OCI-M2 (cell line): ENCODE results near the gene TMEM120B.
A peak's percentile ranks its signal among the peaks of the same experiment; 100 is the strongest.
"Not testable (repeated sequence)": the region's sequence is repeated elsewhere in the genome, so short reads cannot be mapped to it uniquely, and the experiment has no call there.

ENCODE experiments used
- DNase-seq: peaks from one replicate; lab custom pipeline; 2025; ENCODE audit not compliant: unreplicated experiment; lab: John Stamatoyannopoulos, UW

The TMEM120B gene

DNA sequence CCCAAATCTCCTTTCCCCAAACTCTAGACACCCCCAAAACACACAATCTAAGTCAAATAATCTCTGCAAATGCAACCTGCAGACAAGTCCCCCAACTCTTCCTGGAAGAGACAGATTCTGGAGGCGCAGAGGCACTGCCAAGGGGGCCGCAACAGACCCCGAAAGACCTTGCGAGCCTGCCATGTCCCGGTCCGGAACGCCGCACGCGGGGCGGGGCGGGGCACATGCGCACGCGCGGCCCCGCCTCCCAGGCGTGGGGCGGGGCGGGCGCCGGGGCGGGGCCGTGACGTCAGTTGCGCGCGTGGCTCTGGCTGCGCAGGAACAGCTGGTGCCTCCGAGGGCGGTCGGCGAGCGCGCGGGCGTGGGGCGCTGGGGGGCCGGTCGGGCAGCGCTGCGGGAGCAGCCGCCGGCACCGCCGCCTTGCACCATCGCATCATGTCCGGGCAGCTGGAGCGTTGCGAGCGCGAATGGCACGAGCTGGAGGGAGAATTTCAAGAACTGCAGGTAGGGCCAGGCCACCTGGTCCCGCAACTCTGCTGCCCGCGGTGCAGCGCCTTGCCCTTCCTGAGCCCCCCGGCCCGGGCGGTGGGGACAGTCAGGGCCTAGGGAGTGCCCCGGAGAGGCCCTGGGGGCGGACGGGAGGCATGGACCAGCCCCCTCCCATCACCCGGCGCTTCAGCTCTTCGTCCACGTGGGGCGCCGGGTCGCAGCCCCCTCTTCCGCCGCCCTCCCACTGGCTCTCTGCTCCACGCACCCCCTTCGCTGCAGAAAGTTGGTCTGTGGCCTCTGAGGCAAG, at the start of gene TMEM120B:
TMEM120B (plus strand) TSS at position 292 of the 796 bp plus-strand sequence; CDS start at position 436, 144 bp downstream.
- no peak for DNase-seq

DNA sequence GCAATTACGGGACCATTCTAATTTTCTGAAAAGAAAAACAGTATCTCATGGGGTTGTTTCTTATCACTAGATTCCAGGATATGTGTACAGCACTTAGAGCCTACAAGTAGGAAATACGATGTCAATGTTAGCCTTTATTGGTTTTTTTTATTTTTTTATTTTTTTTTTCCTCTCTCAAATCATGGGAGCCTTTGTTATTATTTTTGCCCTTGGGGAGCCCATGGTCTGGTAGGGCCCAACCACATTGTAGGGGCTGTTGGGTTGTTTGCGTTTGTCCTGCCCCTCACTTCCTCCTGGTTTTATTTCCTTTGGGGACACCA, 49.0 kb upstream of the TMEM120B start:
- DNase-seq = no peak

DNA sequence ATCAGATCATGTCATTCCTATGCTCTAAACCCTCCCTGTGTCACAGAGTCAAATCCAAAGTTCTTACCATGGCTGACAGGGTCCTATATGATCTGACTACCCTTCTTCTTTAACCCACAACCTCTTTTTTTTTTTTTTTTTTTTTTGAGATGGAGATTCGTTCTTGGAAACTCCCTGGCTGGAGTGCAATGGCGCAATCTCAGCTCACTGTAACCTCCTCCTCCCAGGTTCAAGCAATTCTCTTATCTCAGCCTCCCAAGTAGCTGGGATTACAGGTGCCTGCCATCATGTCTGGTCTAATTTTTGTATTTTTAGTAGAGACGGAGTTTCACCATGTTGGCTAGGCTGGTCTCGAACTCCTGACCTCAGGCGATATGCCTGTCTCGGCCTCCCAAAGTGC, 45.7 kb upstream of the TMEM120B start:
- not testable (repeated sequence) for DNase-seq

DNA sequence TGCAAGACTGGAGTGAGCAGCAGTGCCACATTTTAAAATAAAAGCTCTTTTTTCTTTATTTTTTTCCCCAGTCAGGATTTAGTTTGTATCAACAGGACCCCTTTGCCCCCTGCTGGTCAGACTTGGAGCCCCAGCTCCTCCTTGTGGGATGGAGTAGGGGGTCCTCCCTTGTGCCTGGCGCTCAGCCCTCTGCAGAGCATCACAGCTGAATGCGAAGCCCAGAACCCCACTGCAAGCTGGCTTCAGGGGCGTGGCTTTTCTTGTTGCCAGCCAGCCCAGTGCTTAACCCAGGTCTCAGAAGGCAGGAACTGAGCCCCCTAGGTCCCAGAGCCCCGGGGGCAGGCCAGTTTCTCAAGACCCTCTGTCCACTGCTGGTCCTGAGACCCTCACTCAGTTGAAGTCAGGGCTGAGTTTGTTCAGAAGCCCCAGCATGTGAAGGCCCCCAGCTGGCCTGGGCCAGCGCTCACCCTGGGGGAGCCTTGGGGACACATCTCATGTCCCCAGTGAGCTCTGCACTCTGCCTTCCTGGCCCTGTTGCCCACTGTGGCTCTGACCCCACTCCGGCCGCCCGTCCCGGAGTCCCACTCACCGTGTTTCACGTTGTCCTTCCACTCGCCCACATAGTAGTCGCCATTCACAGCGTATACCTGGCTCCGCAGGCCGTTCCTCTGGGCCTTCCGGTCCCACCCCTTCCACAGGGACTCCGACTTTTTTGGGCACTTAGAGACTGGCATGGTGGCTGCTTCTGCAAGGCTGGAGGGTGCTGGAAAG, 43.6 kb upstream of the TMEM120B start:
- DNase-seq = peak; percentile 12

DNA sequence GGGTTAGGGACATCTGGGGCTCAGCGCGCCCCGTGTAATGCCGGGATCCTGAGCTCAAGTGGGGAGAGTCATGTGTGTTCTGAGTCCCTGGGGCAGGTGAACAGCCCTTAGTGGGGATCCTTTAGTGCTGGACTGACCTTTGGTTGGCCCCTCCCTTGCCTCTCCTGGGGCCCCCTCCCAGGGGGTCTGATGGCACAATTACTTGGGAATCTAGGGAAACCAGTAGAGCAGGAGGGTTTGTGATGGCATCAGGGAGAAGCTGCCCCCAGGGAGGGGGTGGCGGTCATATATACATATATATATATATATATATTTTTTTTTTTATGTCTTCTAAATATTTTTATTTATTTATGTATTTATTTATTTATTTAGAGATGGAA, 43.0 kb upstream of the TMEM120B start, which contains the start of gene MORN3:
MORN3 (minus strand) TSS at position 134 of the 380 bp plus-strand sequence. CDS start 171 bp downstream, outside the sequence.
- no peak for DNase-seq

DNA sequence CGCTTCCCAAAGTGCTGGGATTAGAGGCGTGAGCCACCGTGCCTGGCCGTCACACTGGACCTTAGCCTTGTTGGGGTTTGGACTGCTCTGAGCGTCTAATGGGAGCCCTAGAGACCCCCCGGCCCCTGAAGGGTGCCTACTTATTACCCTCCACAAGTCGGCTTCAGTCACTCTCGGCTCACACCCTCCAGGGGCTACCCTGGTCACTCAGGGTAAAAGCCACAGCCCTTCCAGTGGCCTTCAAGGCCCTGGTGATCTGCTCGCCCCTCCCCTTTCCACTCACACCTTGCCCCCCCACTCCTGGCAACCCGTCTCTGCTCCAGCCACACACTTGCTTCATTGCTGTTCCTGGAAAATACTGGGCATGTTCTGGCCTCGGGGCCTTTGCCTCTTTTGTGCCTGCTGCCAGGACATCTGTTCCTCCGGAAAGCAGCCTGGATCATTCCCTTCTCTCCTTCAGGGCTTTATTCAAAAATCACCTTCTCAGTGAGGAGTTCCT, 39.5 kb upstream of the TMEM120B start:
- no peak for DNase-seq

DNA sequence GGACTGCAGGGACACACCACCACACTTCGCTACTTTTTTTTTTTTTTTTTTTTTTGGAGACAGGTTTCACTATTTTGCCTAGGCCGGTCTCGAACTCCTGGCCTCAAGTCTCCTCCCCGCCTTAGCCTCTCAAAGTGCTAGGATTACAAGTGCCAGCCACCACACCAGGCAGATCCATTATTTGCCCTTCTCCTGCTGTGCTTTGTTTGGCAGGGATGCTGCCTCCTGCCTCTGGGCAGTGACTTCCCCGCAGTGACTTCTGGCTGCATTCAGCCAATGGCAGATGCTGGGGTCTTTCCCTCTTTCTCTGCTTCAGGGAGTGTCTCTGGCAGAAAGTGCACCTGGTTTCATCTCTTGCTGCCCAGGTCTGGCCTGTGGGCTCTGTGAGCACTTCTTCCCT, 36.4 kb upstream of the TMEM120B start:
- DNase-seq = no peak

DNA sequence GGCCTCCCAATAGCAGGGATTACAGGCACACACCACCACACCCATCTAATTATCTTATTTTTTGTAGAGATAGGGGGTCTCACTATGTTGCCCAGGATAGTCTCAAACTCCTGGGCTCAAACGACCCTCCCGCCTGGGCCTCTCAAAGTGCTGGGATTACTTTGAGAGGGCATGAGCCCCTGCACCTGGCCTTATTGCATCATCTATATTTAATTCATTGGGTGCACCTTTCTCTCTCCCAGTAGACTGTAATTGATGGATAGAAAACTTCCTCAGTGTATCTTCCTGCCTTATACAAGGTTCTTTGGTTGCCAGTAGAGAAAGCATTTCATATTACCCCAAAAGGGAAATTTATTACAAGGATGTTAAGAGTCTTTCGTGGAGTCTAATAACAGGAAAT, 34.2 kb upstream of the TMEM120B start:
- DNase-seq = no peak

DNA sequence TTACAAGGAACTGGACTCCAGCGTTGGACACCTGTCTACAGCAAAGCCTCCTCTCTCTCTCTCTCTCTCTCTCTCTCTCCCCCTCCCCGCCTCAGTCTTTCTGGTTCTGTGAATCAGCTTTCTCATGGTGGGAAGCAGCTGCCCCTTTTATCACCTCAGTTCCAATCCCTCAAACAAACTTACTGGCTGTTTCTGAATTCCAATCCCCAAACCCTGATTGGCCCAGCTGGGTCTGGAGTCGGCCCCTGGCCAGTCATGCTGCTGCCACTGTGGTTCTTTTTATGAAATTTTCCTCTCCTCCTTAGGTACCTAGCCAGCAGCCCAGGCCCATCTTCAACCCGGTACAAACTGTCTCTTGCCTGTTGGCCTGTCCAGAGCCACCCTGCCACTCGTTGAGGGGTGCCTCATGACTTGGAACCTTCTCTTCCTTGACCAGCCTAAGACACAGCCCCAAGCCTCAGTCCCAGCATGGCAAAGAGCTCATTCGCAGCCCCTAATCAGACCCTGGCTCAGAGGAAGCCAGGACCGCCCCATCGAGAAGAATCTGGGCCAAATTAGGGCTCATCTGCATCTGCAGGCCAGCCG, 33.7 kb upstream of the TMEM120B start:
- DNase-seq = no peak

DNA sequence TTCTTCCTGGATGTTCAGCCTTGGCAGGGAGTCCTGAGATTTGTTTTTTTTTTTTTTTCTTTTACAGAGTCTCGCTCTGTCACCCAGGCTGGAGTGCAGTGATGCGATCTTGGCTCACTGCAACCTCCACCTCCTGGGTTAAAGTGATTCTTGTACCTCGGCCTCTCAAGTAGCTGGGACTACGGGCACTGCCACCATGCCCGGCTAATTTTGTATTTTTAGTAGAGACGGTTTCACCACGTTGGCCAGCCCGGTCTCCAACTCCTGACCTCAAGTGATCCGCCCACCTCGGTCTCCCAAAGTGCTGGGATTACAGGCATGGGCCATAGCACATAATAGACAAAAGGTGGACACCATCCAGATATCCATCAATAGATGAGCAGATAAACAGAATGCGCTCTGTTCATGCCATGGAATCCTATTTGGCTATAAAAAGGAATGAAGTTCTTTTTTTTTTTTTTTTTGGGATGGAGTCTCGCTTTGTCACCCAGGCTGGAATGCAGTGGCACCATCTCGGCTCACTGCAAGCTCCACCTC, 32.8 kb upstream of the TMEM120B start:
- not testable (repeated sequence) for DNase-seq

DNA sequence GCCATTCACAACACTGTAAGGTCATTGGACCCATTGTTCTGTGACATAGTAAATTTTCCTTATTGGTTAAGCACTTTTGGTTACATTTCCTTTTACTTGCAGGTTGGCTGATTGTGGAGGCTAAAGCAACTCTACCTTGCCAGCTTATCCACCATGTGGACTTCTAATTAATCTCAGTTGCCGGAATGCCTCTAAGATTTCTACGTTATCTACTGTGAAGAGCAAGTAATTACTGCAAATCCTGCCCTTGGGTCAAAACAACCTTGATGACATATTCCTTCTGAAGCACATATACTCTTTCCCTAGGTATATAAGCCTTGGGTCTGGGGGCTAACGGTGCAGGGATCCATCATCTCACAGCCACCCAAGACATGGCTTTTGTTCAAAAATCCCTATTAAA, 23.6 kb upstream of the TMEM120B start:
- no peak for DNase-seq

DNA sequence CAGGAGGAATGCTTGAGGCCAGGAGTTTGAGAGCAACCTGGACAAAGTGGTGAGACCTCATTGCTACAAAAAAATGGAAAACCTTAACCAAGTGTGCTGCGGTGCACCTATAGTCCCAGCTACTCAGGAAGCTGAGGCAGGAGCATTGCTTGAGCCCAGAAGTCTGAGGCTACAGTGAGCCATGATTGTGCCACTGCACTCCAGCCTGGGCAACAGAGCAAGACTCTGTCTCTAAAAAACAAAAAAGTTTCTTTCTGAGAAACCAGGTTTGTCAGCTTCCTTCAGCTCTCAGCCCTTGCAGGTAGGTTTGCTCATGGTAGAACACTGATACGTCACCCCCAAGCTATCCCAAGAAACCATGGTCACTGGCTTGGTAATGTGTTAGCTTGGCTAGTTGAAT, 23.1 kb upstream of the TMEM120B start:
- DNase-seq = no peak

DNA sequence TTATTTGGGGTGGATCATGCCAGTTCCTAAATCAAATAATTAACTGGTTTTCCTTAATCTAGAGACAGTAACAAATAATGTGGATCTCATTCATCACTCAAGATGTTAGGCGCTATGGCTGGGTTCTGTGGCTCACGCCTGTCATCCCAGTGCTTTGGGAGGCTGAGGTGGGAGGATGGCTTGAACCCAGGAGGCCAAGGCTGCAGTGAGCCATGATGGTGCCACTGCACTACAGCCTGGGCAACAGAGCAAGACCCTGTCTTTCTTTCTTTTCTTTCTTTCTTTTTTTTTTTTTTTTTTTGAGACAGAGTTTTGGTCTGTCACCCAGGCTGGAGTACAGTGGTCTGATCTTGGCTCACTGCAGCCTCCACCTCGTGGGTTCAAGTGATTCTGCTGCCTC, 19.8 kb upstream of the TMEM120B start:
- not testable (repeated sequence) for DNase-seq

DNA sequence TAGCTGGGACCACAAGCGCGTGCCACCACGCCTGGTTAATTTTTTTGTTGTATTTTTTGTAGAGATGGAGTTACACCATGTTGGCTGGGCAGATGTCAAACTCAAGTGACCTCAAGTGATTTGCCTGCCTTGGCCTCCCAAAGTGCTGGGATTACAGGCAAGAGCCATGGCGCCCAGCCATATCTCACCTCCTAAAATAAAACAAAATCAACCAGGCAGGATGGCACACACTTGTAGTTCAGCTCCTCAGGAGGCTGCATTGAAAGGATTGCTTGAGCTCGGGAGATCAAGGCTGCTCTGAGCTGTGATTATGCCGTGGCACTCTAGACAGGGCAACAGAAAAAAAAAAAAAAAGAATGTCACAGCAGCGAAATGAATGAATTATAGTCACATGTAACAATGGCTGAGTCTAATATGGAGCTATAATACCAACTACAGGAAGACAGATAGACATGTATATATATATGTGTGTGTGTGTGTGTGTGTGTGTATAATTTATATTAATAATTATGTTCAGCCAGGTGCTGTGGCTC, 19.3 kb upstream of the TMEM120B start:
- no peak for DNase-seq

DNA sequence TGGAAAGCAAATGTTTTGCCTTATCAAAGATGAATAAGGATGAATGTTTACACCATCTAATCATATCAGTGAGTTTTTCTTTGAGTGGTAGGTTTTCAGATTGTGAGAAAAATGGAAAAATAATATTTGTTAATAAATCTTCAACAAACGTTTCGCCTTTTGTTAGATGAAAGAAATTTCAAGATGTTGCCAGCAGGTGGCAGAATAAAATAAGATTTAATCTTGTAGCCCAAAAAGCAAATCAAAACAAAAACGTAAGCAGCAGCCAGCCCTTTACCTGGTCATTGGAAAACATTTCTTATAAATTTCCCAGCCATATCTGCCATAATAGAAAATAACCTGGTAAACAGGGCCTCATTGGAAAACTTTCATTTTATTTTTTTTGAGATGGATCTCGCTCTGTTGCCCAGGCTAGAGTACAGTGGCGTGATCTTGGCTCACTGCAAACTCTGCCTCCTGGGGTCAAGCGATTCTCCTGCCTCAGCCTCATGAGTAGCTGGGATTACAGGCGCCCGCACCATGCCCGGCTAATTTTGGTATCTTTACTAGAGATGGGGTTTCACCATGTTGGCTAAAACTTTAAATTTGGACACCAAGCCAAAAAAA, 15.4 kb upstream of the TMEM120B start:
- DNase-seq = no peak

DNA sequence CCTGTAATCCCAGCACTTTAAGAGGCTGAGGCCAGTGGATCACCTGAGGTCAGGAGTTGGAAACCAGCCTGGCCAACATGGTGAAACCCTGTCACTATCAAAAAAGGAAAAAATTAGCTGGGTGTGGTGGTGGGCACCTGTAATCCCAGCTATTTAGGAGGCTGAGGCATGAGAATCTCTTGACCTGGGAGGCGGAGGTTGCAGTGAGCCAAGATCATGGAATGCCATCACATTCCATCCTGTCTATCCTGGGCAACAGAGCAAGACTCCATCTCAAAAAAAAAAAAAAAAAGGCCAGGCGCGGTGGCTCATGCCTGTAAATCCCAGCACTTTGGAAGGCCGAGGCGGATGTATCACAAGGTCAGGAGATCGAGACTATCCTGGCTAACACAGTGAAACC, 14.7 kb upstream of the TMEM120B start:
- DNase-seq = not testable (repeated sequence)

DNA sequence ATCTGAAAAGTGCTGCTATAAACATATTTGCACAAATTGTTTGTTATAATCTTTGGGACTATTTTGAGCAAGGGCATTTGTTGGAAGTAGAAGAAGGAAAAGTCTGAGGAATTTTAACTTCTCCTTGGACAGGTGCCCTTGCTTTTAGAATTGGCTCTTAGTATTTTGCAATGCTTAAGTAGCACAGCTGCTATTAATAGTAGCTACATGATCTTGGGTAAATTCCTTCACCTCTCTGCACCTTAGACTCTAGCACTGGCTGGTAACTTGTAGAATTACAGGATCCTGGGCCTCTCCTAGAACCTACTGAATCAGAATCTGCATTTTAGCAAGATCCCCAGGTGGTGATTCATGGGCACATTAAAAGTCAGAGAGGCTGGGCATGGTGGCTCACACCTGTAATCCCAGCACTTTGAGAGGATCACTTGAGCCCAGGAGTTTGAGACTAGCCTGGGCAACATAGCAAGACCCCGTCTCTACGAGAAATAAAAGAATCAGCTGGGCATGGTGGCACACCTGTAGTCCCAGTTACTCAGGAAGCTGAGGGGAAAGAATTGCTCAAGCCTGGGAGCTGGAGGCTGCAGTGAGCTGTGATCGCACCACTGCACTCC, 10.8 kb upstream of the TMEM120B start:
- DNase-seq = no peak

DNA sequence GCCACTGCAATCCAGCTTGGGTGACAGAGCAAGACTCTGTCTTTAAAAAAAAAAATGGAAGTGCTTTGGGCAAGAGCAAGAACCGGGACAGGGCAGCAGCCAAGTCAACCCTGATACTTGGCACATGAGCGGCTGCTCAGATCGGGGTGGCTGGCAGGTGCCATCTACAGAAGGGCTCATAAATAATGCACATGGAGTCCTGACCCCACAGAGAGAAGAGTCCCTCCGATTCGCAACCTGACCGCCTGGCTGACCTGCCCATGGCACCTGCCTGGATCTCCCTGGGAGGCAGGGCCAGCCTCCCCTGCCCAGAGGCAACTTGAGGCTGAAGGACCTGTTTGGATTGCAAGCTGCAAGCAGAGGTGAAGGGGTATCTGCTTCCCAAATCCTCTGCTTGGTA, 9.6 kb upstream of the TMEM120B start:
- no peak for DNase-seq

DNA sequence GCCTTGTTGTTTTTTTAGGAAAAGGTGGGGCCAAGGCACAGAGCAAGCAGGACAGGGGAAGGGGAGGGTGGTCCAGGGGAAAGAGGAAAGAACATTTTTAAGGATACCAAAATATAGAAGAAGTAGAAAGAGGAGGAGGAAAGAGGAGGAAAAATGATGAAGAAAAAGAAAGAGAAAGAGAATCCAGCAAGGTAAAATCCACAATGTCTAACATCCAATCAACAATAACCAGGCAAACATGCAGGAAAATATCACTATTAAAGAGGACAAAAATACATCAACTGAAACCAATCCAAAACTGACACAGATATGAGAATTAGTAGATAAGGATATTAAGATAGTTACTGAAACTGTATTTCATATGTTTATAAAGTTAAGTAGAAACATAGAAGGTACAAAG, 7.0 kb upstream of the TMEM120B start:
- no peak for DNase-seq

DNA sequence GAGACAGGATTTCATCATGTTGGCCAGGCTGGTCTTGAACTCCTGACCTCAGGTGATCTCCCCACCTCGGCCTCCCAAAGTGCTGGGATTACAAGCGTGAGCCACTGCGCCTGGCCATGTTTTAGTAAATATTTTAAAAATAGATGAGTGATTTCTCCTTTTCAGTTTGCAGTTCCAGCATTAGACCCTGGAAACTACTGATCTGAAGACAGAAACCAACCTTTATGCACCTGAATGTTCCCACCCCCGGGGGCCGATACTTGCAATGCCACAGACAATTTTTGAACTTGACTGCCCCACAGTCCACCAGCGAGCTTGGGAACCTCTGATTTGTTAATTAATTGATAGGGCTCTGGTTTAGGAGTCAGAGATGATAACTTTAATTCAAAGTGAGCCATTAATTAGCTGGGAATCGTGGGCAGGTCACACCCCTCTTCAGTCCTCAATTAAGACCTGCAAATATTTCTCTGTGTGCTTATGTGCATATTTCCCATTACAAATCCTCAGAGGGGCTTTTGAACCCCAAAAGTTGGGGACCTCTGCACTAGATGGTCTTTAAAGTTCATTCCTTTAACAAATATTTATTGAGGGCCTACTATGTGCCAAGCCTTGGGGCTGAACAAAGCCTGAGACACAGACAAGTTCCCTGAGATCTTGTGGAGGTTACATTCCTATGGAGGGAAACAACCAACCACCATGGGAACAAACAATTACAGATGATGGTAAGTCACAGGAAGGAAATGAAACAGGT, 4.1 kb upstream of the TMEM120B start:
- no peak for DNase-seq
